SU-DHL-6 (cell line): ENCODE data around the gene PAX5.

Source experiments
- CTCF ChIP-seq: fragments of 200-600 bp; sonication (generic); IDR thresholded peaks from one replicate; pipeline ENCODE4 v1.5.1; 2017; ENCODE audit warnings: antibody characterized with exemption, mild to moderate bottlenecking, low read length, moderate library complexity; ENCODE audit not compliant: insufficient read depth, poor library complexity, severe bottlenecking
- EZH2phosphoT487 ChIP-seq: fragments of 200-600 bp; sonication (generic), shearing (Covaris generic); conservative IDR thresholded peaks from 2 replicates; pipeline ENCODE4 v1.6.1; 2018; ENCODE audit warnings: mild to moderate bottlenecking, antibody characterized with exemption, low read length, moderate library complexity, mixed read lengths

- TF ChIP-seq CTCF (no peak), EZH2phosphoT487 (no peak)
Measured at GRCh38 chr9:36941441-36941840, 92.6 kb downstream of the PAX5 start.
